Tibial nerve (tissue), 4 donors: Measurements from ENCODE around the gene ECHDC3. TPM values are rescaled to one million over a fixed set of nuclear protein-coding genes. Genes with fewer than 3 reads are reported as not detected.
"Not testable (repeated sequence)": the region's sequence is repeated elsewhere in the genome, so short reads cannot be mapped to it uniquely, and the experiment has no call there.

Experiments used
- DNase-seq, 2 donors: peaks; one replicate each; pipeline ENCODE4 v3.0.0-alpha.2; 2019; ENCODE audit warnings: low spot score in 2 of 2
- H3K27ac ChIP-seq, 4 donors: fragments of 200-600 bp; sonication (generic) in 3 of 4; one replicate each; pipeline ENCODE4 v1.5.1; 2017 to 2019; ENCODE audit warnings: mild to moderate bottlenecking in 1 of 4
- H3K27me3 ChIP-seq, 2 donors: fragments of 200-600 bp; sonication (generic) in 1 of 2; one replicate each; pipeline versions ENCODE4 v1.5.1 to v1.6.0; 2017 to 2019
- H3K36me3 ChIP-seq, 3 donors: fragments of 200-600 bp; sonication (generic); one replicate each; pipeline ENCODE4 v1.5.1; 2018 to 2019
- H3K4me1 ChIP-seq, 4 donors: fragments of 200-600 bp; sonication (generic) in 3 of 4; one replicate each; pipeline ENCODE4 v1.5.1; 2017 to 2019
- H3K4me3 ChIP-seq, 4 donors: fragments of 200-600 bp; sonication (generic) in 3 of 4; one replicate each; pipeline ENCODE4 v1.5.1; 2017 to 2019; ENCODE audit warnings: mild to moderate bottlenecking in 1 of 4, moderate library complexity in 1 of 4
- H3K9me3 ChIP-seq, 4 donors: fragments of 200-600 bp; sonication (generic) in 3 of 4; one replicate each; pipeline ENCODE4 v1.5.1; 2017 to 2019
- CTCF ChIP-seq, 5 experiments: fragments of 200-600 bp in 3 of 5; fragments of 450-650 bp in 2 of 5; sonication (generic) in 3 of 5; IDR thresholded peaks; one replicate each; pipeline ENCODE4 v1.5.1; 2016 to 2019; ENCODE audit warnings: antibody characterized with exemption in 5 of 5, mild to moderate bottlenecking in 3 of 5, moderate library complexity in 2 of 5
- EP300 ChIP-seq, 2 donors: sonication (generic); formaldehyde crosslinking; IDR thresholded peaks; one replicate each; pipeline ENCODE4 v1.6.1; 2017; ENCODE audit warnings: antibody characterized with exemption in 2 of 2, mild to moderate bottlenecking in 1 of 2
- POLR2A ChIP-seq, 2 donors: fragments of 450-650 bp; IDR thresholded peaks; one replicate each; pipeline ENCODE4 v1.6.1; 2017; ENCODE audit warnings: antibody characterized with exemption in 2 of 2, mild to moderate bottlenecking in 2 of 2, moderate library complexity in 2 of 2
- WGBS, 2 donors: methylation state at CpG; one replicate each; pipeline ENCODE4 v1.1.5; 2018; 5-methylcytosine and 5-hydroxymethylcytosine counted together
- total RNA-seq, 4 donors: library from RNA; depleted of rRNA; stranded (reverse); fragments of >200 nt; gene quantifications; one replicate each; pipeline ENCODE4 v1.1.0, GENCODE V29; 2016

ECHDC3 gene
- total RNA-seq, 4 donors from 2014 or later, result 48.6 to 91.3 (median 66.9) TPM

- TF ChIP-seq EP300 (IDR thresholded peaks at IDR 0.05) (no peak), POLR2A (IDR thresholded peaks at IDR 0.05) (no peak), CTCF (IDR thresholded peaks at IDR 0.05) (no peak)
- Histone ChIP-seq H3K4me3 (no peak overlapping the region), H3K4me1 (no peaks in the 10 kb centered on the region), H3K9me3 (no peaks in the 10 kb centered on the region), H3K27me3 (no peaks in the 10 kb centered on the region), H3K36me3 (no peaks in the 10 kb centered on the region), H3K27ac (no peak overlapping the region)
- DNase-seq, result no peak
- 61 to 62% methylated on average over 8 of the region's 8 CpGs for WGBS, 2 donors
Measured at GRCh38 chr10:11704092-11704491, 38.1 kb upstream of the ECHDC3 start.

- Histone ChIP-seq H3K36me3 (no peaks in the 10 kb centered on the region), H3K4me1 (no peaks in the 10 kb centered on the region), H3K27me3 (no peaks in the 10 kb centered on the region), H3K4me3 (no peak overlapping the region), H3K9me3 (no peaks in the 10 kb centered on the region), H3K27ac (no peak overlapping the region)
- no peak for DNase-seq
- no peak for TF ChIP-seq CTCF (IDR thresholded peaks at IDR 0.05)
- TF ChIP-seq POLR2A (IDR thresholded peaks at IDR 0.05), result no peak
- 88% methylated on average over 4 of the region's 4 CpGs for WGBS, 2 donors
Measured at GRCh38 chr10:11705722-11706121, 36.5 kb upstream of the ECHDC3 start.

- H3K9me3 ChIP-seq, result no peaks in the 10 kb centered on the region
- TF ChIP-seq EP300 (IDR thresholded peaks at IDR 0.05) (no peak), CTCF (IDR thresholded peaks at IDR 0.05) (no peak), POLR2A (IDR thresholded peaks at IDR 0.05) (no peak)
- DNase-seq, result no peak
- H3K4me3 ChIP-seq, result no peak overlapping the region
- no peak overlapping the region for H3K27ac ChIP-seq
- H3K36me3 ChIP-seq, result no peaks in the 10 kb centered on the region
- no peaks in the 10 kb centered on the region for H3K27me3 ChIP-seq
- 67 to 70% methylated on average over 10 of the region's 10 CpGs for WGBS, 2 donors
- no peaks in the 10 kb centered on the region for H3K4me1 ChIP-seq
Measured at GRCh38 chr10:11706895-11707567, 35.2 kb upstream of the ECHDC3 start.

DNA sequence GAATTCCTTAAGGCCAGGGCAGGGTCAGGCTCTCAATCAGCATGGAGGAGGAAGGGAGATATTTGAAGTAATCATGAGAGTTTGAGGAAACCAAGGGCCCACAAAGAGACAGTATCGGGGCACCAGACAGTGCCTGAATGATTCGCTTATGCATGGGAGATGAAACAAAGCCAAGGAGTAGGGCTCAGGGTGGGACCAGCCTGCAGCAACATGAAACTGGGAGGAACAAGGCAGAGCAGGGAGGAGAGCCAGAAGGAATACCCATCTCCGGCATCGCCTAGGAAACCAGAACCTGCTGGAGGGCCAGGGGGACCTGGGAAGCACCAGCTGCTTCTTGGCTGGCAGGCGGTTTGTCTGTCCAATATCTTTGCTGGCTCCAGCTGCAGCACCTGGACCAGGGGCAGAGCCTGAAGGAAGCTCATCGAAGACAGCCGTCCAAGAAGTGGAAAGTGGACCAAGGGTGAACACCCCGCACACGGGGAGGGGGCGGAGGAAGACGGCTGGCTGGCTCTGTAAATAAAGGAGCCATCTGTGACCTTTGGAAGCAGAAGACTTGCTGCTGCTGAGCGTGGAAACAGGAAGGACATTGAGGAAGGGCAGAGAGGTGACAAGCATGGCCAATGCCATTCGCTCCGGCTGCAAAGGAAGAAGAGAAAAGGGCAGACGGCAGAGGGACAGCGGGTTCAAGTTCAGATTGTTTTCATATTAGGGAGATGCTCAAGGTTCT is 34.4 kb upstream of the ECHDC3 start:
- no peaks in the 10 kb centered on the region for H3K36me3 ChIP-seq
- H3K4me3 ChIP-seq, result no peak overlapping the region
- H3K9me3 ChIP-seq, result no peaks in the 10 kb centered on the region
- no peaks in the 10 kb centered on the region for H3K4me1 ChIP-seq
- WGBS, 2 donors, result 65 to 70% methylated on average over 16 of the region's 16 CpGs
- H3K27ac ChIP-seq, result no peak overlapping the region
- no peaks in the 10 kb centered on the region for H3K27me3 ChIP-seq
- no peak for DNase-seq
- TF ChIP-seq POLR2A (IDR thresholded peaks at IDR 0.05) (no peak), CTCF (IDR thresholded peaks at IDR 0.05) (no peak), EP300 (IDR thresholded peaks at IDR 0.05) (no peak)

GRCh38 chr10:11708801-11709200 is 33.4 kb upstream of the ECHDC3 start:
- DNase-seq, H3K27ac ChIP-seq, H3K4me1 ChIP-seq, H3K9me3 ChIP-seq, H3K27me3 ChIP-seq, H3K4me3 ChIP-seq, H3K36me3 ChIP-seq: not testable (repeated sequence)
- WGBS, 2 donors, result 91 to 92% methylated on average over 6 of the region's 6 CpGs
